Stimulated activated CD8-positive, alpha-beta memory T cell treated with anti-CD3 and anti-CD28 coated beads, Interleukin-7, amount 100 ng/mL, for 48 hours (primary cell): ENCODE data around the gene TMEM42.

Source experiments
- DNase-seq, 2 donors: peaks; one replicate each; pipeline ENCODE4 v3.0.0-alpha.2; 2020; ENCODE audit warnings: low read depth in 1 of 2; ENCODE audit errors: extremely low read depth in 1 of 2

The TMEM42 gene

DNA sequence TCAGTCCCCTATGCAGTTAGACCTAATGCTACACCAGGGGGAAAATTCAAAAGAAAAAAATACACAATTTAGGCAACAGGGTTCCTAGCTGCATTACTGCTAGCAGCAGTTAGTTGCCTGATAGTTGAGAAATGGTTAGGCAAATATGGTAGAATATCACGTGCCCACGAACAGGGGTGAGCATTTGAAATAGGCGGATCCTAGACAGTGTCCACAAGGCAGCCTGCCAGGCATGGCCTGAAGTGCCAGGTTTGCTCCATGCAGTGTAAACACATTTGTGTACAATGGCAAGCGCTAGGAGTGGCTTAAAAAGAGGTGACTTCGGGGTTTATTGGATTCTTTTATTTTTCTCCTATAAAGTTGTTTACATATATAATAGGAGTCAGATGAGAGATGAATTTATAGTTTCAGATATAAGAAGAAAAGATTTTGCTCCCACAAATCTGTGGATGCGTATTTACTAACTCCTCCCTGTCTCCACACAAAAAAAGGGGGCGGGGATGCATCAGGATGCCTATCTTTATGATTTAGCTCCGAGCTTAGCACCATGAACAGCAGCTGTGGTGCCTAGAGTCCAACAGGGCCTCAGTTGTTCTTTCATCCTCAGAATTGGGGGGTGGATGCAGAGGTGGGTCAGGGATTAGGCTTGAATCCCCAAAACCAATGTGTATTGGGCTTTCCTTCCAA lies 8.8 kb downstream of the TMEM42 start:
- DNase-seq: no peak

DNA sequence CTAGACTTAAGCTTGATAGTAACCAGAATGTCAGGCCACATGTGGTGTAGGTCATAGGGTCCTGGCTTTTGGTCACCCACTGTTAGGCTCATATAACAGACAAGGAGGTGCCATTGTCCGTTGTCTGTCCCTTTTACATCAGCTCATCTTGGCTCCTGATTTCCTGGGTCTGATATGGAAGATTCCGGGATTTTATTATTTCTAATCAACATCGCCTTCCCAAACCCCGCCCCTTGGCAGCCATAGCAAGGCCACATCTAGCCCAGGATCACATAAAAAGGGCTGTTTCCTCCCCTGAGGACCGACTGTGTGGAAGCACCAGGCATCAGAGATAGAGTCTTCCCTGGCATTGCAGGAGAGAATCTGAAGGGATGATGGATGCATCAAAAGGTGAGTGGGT lies 12.6 kb downstream of the TMEM42 start, which contains the start of gene TGM4:
Gene TGM4 (plus strand): TSS at position 301 of the 400 bp plus-strand sequence. CDS start 71 bp downstream, at position 372.
- no peak for DNase-seq

DNA sequence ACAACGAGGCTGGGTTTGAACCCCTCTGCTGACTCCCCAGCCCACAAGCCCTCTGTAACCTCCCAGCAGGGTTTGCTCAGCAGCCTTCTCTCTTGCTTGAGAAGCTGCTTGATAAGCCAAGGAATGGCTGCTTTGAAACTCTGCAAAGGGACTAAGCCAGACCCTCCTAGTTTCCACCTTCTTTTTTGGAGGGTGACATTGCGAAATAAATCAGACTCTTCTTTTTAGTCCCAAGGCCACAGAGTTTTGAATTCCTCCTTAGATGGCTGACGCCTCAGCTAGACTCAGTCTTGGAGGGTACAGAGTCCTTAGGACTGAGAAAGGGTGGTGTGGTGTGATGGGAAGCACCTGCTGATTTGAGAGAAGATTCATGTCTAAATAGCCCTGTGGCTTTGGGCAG lies 13.9 kb downstream of the TMEM42 start:
- DNase-seq: no peak

DNA sequence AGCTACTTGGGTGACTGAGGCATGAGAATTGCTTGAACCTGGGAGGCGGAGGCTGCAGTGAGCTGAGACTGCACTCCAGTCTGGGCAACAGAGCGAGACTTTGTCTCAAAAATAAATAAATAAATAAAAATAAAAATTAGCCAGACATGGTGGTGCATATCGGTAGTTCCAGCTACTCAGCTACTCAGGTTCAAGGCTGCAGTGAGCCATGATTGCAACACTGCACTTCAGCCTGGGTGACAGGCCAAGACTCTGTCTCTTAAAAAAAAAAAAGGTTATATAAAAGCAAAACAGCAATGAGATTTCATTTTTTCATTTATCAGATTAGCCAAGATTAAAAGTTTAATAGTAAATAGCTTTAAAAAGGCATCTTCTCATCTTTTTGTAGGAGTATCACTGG lies 15.6 kb downstream of the TMEM42 start:
- no peak for DNase-seq

DNA sequence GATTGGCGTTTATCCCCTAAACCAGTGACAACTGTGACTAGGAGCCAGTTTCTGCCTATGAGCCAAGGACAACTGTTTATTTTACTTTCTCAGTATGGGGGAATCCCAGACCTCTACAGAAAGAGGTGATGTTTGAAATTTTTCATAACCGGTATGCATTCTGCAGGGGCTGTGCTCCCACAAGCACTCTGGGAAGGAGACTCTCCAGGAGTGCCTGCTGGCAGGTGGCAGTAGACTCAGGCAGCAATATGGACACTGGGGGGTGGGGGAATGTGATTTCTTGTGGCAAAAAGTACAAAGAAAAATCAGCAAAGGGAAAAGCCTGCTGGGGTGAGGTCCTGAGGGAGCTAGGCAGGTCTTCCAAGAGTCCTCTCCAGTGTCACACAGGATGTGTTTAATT lies 18.6 kb downstream of the TMEM42 start:
- no peak for DNase-seq

DNA sequence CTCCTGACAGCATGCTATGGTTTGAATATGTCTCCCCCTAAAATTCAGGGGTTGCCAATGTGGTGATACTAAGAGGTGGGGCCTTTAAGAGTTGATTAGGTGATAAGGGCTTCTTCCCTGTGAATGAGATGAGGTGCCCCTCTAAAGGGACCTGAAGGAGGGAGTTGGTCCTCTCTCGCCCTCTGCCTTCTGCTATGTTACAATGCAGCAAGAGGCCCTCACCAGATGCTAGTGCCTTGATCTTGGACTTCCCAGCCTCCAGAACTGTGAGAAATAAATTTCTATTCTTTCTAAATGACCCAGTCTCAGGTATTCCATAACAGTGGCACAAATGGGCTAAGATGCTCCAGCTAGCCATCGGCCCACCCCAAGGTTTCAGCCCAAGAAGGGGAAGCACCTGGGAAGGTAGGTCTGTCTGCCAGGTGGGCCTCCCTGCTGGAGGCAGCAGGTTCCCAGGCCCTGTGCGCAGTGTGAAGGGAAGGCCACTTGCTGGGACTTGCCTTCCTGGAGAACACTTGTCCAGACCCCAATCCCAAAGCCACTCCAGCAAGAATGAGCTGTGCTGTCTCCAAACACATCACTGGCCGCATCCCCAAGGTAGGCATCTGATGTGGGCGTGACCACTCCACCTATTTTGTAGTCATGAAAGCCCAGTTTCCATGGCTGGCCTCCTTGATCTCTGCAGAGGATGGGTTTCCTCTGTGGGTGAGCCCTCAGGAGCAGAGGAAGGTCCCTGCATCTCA lies 21.7 kb downstream of the TMEM42 start:
- DNase-seq: no peak

DNA sequence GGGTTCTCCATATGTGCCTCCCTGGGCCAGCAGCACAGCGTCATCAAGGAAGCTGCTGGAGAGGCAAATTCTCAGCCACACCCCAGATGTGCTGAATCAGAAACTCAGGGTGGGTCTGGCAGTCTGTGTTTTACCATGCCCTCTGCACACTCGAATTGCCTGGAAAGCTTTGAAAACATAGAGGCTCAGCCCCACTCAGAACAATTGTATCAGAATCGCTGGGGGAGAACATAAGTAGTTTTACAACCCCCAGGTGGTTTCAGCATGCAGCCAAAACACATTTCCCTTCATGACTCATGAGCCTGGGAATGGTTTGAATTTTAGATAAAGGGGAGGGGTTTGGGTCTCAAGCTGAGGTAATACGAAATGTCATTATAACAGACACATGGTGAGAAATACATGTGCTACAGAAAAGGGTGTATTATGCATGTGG lies 22.3 kb downstream of the TMEM42 start:
- no peak for DNase-seq

DNA sequence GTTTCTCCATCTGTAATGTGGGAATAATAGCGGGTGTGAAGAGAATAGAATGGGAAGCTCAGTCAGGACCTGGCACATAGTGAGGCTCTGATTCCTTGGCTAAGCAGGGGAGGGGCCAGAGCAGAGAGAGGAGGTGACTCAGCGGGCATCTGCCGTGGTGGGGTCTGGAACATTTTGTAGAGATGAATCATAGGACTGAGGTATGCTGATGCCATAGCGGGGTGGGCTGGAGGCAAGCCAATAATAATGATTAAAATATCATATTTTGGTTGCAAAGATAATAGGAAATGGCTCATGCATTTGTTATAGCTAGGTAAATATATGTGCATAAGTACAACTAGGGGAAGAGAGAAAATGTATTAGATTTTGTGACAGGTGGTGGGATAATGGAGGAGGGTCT lies 23.9 kb downstream of the TMEM42 start:
- DNase-seq: no peak

DNA sequence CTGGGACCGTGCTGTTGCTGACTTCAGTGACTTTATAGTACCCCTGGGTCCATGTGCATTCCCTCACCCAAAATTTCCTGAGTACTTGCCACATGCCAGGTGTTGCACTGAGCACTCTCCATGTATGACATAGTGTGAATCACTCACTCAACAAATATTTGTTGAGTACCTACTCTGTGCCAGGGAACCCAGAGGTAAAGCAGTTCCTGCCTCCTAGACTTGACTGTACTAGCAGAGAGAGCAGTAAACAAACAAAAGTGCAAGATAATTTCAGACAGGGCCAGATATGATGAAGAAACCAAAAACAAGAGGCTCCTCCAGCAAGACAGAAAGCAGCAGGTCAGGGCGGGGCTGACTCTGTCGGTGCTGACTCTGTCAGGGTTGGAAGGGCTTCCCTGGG lies 24.8 kb downstream of the TMEM42 start:
- DNase-seq: no peak

DNA sequence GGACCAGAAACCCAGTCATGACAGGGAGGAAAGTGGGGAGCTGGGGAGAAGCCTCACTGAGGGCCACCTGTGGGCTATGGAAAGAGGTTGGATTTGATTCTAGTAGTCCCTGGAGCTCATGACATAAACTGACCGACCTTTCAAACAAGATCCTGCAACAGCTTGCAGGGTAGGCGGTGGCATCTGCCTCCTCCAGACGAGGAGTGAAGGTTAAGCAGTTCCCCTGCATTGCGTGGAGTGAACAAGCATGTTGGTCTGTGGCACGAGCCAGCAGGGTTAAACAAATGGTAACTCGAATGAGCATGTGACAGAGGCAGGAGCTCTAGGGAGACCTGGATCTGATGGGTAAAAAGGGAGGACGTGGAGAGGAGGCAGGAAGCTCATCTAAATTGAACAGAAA lies 25.4 kb downstream of the TMEM42 start:
- no peak for DNase-seq

DNA sequence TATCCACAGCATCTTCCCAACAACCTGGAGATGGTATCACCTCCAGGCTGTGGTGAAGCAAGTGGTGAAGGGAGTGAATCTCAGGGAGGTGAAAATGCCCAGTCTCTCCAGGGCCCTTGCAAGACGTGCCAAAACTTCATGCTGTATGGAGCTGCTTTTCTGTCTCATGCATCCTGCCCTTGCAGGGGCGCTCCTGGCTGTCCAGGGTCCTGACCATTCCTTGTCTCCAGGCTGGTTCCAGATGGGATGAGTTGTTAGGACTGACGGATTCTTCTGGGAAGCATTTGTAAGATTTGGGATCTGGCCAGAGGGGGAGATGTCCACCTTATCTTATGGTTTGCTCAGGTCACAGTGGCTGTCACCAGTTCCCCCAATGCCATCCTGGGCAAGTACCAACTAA lies 28.5 kb downstream of the TMEM42 start:
- no peak for DNase-seq

DNA sequence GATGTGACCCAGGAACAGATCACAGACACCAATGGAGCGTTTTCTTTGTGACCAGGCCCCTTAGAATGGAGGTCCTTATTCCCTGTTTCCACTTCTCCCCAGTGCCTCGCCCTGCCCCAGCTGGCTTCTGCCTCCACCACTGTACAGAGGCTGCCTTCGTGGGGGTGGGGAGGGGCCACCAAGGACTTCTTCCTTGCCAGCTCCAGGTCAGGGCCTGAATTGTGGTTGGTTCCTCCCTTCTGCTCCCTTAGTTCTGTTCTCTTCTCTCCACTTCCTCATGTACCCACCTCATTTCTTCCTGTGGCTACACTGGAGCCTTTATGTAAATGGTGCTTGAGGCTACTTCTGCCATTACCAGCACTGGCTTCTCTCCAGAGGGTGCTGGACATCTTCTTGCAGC lies 29.1 kb downstream of the TMEM42 start:
- DNase-seq: no peak

DNA sequence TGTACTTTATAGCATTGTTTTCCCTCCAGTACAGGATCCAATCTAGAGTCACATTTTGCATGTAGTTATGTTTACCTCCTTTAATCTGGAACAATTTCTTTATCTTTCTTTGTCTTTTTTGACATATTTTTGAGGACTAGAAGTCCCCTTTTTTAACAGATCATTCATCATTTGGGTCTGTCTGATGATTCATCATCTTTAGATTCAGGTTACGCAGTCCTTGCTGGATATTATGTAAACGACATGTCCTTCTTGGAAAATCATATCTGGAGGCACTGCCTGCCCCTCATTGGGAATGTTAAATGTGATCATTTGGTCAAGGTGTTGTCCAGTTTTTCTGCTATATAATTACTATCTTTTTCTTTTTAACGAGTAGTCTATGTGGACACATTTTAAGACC lies 31.0 kb downstream of the TMEM42 start:
- no peak for DNase-seq

DNA sequence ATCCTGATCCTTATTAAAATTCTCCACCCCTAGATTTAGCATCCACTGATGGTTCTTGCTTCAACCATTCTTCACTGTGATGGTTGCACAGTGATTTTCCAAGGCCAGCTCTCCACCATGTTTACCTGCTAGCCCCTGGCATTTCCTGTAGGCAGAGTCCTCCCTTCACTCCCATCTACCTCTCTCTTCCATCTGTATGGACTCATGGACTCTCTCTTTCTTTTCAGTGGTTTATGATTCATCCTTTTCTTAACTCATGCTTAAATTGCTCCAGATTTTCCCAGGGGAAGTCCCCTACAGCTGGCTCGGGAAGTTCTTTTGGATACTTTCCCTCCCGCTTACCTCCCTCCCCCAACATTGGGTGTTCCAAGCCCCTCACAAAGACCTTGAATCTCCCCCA lies 31.4 kb downstream of the TMEM42 start:
- DNase-seq: no peak

DNA sequence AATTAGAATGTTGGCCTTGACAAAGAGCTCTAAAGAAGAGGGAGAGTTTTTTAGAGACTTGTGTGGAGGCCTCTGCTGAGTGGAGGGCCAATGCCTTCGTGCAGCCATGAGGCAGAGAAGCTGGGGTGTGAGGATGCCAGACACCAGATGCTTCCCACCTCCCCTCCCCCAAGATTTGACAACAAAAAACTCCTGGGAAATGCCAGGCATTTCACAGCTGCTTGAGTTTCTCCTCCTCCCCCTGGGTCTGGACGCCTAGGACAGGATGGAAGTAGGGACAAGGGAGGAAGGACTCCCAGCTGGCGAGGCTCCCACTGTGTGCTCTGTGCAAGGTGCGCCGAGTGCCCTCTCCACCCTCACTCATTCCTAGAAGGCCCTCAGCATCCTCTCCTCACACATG lies 32.8 kb downstream of the TMEM42 start:
- DNase-seq: no peak

DNA sequence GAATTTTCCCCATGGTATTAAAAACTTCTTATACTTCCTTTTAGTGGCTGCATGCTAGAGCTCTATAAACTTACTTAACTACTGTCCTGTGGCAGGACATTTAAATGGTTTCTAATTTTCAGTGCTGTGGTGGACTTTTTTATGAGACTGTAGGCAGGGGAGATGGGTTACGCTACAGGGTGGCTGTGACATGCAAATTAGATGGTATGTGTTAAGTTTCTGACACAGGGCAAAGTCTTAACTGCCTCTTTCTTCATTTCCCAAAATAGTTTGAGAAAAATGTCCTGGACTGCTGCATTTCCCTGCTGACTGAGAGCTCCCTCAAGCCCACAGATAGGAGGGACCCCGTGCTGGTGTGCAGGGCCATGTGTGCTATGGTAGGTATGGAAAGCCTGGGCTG lies 34.7 kb downstream of the TMEM42 start:
- no peak for DNase-seq

DNA sequence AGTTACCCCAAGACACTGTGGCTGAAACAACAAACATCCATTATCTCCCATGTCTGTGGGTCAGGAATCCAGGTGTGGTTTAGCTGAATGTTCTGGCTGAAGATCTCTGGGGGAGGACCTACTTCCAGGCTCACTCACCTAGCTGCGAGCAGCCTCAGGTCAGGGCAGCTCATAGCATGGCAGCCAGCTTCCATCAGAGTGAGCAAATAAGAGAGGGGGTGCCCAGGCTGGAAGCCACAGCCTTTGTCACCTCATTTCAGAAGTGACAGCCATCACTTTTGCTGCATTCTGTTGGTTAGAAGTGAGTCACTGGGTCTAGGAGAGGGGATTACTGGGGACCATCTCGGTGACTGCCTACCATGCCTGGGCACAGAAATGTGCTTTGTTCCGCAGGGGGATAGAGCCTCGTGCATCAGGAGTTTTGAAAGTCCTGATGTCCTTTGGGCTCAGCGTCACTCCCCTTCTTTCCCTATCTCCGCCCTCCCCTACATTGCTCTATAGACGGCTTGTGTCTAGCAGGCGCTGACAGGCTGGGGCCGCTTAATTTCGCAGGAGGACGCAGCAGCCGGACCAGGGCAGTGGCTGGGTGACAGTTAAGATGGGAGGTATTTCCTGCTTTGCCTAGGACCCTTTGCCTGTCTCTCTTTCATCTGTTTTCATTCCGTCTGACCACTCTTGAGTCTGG lies 38.1 kb downstream of the TMEM42 start:
- no peak for DNase-seq

DNA sequence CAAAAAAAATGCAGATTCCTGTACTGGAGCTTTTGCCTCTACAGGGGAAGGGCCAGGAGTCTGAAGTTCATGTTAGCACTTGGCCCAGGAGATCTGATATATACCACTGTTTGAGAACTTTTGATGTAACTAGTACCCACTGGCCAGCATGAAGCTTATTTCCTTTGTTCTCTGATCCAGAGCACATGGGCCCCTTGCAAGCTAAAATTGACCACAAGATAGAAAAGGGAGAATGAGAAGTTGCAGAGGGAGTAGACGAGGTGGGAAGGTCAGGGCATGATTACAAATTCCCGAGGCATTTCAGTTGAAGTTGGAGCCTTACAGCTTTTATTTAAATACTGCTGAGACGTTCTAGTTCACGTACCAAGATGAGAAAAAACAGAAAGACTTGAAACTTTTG lies 40.9 kb downstream of the TMEM42 start:
- no peak for DNase-seq

DNA sequence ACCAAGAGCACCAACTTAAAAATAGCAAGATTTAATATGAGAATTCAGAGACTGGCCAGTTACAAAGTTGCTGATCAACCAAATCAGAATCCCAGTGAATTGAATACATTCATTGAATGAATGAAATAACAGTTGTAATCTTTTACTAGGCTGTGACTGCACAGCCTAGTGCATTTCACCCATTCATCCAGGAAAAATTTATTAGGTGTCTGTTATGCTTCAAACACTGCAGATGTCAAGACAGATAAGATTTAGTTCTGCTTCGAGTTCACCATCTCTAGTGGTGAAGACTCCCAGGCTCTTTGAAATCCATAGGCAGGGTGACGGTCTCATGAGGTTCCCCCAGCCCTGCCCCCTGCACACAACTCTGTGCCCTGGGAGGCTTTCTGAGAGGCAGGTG lies 41.6 kb downstream of the TMEM42 start:
- no peak for DNase-seq

DNA sequence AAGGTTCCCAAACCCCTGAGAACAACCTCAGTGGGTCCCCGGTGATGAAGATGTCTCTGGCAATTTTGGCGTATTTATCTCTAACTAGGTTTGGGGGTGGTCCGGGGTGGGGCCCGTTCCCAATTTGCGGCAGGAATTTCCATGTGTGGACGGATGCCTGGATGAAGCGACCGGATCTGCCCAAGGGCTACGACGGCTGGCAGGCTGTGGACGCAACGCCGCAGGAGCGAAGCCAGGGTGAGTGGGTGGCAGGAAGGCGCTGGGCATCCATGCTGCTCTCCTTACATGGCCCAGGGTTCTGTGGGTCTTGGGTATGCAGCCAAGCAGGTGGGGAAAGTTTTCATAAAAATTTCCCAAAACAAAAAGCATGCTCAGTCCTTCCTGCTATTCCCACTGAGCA lies 42.0 kb downstream of the TMEM42 start:
- no peak for DNase-seq

DNA sequence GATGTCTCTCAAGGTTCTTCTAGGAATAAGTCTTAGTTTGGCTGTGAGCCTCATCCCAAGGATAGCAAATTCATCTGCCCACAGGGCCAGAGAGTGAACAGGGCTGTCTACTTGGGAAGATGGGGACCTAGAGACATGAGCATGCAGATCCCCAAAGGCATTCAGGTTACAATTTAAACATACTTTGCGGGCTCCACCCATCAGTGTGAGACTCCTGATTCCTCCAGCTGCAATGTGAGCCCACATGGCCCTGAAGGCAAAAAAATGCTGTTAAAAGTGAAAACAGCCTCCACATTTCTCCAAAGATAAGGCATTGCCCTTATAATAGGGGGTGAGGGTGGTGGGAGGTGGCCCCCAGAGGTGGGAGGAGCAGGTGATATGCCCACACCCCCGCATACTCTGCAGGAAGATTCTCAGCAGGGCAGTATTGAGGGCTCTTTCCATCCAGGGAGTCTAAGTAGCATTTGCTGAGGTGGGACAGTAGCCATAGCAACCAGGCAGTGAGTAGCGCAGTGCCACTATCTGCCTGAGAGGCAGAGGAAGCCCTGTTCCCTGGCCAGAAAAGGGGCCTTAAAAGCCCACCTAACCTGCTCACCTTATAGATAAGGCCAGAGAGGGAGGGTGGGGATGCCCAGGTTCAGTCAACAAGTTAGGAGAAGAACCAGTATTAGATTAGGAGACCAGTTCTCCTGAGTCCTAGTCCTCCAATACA lies 43.9 kb downstream of the TMEM42 start:
- DNase-seq: no peak
